IPS DF 19.7 (cell line): ENCODE results near the gene ADNP.
"Not testable (repeated sequence)": the region's sequence is repeated elsewhere in the genome, so short reads cannot be mapped to it uniquely, and the experiment has no call there.

ENCODE experiments used
- DNase-seq: peaks from one replicate; pipeline ENCODE4 v3.0.0-alpha.2; 2013; ENCODE audit warnings: low read depth, low spot score

ADNP gene

DNA sequence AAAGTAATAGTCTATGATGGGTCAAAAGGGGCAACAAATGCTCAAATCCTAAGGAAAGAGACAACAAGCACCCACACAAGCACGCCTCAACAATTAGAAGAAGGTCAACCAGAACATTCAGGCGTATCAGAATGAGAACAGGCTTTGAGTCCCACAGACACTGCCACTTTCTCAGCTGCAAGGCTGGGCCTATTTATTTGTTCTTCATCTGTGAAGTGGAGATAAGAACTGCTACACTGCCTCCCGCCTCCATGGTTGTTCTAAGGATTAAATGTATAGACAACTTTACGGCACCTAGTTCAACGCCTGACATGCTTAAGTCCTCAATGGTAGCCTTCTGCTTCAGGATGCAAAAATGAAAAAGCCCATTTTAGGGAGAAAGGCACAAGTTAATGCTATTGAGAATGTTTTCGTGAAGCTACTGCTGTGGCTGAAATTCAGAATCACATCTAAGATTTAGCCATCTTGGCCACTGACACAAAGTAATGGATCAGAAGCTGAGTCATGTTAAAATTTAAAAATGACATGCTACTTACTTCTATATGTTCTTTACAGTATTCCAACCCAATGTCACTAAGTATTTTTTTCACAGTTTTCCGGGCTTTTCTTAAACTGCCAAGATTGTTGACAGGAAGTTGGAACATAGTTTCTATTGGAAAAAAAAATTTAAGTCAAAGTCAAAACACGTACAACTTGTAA, 27.7 kb downstream of the ADNP start:
- no peak for DNase-seq

DNA sequence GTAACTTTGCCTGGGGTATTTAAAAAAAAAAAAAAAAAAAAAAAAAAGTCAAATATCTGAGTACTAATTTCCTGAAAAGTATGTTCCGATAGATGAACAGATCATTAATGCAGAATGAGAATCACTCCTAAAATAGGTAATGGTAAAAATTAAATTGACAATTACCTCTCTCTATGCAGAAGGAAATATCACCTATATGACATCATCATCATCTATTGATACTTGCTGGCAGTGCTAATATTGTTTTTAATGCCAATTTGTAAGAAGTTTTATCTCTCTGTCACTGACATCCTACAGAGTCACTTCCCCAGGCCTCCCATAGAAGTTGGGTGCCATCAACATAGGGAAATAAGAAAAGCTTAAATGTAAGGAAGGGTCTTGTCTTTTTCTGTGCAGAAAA, 29.9 kb downstream of the ADNP start:
- DNase-seq: no peak

DNA sequence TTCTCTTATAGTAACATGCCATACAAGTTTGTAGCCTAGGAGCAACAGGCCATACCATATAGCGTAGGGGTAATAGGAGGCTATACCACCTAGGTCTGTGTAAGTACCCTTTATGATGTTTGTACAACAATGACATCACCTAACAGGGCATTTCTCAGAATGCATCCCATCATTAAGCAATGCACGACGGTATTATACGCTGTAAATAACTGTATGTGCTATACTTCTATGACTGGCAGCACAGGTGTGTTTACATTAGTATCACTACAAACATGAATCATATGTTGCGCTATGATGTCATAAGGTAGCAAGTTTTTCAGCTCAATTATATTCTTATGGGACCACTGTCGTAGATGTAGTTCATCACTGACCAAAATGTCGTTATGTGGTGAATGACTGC, 31.0 kb downstream of the ADNP start:
- DNase-seq: no peak

DNA sequence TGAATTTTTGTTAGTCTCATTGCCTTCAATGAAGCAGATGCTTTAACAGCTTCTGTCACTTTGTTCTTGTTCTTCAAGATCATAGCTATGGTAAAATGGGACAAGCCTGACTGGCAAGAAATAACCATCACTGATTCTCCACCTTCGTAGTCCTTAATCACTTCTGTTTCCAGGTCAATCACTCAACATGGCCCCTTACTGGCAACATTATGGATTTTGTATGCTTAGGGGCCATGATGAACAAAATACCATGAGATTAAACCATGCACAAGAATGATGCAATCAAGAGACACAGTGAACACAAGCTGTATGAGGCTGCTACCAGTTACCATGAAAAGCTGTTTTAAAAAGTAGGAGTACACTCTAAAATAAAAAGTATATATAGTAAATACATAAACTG, 32.8 kb downstream of the ADNP start:
- no peak for DNase-seq

DNA sequence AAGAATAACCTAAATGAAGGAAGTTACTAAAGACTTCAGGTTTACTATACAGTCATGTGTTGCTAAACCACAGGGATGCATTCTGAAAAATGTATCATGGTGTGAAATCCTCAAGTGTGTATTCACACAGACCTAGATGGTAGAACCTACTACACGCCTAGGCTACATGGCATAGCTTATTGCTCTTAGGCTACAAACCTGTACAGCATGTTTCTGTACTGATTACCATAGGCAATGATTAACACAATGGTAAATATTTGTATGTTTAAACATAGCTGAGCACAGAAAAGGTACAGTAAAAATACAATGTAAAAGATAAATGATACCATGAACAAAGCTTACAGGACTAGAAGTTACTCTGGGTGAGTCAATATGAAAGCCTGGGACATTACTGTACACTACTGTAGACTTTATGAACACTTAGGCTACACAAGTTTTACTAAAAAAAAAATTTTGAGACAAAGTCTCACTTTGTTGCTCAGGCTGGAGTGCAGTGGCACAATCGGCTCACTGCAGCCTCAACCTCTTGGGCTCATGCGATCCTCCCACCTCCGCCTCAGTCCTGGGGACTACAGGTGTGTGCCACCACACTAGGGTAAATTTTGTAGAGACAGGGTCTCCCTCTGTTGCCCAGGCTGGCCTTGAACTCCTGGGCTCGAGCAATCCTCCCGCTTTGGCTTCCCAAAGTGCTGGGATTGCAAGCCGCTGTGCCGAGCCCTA, 36.0 kb downstream of the ADNP start:
- no peak for DNase-seq

DNA sequence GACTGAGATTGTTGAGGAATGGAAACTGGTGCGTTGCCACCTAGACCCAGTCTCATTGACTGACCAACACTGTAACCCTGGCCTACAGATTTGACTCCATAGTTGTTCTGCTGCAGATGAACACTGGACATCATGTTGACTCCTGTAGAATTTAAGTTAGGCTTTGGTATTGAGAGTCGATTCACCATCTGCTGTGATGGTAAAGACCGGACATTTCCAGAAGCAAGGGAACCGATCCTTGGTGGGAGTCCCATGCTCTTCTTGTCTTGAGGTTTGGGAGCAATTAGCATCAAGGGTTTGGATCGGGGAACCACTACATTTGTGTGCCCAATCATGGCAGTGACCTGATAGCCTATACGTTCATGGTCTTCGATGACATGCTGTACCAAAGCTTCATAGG, 37.6 kb downstream of the ADNP start:
- DNase-seq: no peak

DNA sequence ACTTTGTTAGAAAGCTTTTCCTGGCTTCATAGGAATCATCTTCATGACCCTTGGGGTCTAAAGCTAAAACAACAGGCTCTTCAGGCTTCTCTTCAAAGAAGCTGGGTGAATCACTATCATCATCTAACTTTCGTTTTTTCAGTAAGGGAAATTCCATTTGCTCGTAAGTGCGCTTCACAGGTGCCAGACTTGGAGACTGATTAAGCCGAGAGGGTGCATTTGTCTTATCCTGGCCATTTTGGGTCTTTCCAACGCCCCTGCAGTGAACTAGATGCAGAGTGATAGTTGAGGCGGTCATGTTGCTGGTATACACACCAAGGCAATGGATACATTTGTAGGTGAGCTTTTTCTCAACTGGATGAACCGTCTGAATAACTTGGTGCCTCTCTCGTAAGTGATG, 38.8 kb downstream of the ADNP start:
- DNase-seq: no peak

DNA sequence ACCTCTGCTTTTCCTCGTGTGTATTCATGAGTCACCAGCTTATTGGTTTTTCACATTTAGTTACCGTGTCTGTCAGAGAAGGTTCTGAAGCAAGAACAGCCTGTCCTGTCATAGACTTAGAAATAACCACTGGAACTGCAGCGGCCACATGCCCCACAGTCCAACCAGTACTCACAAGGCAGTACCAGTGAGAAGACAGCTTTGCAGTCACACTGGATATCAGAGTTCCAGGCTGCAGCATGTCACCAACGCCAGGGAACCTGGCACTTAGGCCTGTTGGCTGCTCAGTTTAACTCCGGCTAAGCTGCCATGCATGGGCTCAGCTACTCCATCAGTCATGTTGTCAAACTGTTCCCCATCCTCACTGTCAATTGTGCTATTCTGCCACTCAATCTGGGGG, 40.1 kb downstream of the ADNP start:
- no peak for DNase-seq

DNA sequence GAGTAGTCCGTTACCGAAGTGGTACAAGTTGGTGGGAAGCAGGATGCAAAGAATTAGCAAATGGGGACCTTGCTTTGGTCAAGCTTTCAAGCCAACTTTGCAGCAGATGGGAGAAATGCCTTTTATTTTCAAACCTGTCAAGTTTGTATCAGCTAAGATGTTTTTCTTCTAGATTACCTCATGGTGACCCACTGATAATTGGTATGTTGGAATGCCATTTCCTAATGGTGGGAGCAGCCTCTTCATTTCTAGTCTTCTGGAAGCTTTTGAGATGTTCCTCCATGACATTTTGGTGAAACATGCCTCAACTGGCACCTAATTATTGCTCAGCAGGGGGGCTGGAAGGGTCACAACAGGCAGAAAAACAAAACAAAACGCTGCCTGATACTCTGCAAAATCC, 43.7 kb downstream of the ADNP start:
- no peak for DNase-seq

DNA sequence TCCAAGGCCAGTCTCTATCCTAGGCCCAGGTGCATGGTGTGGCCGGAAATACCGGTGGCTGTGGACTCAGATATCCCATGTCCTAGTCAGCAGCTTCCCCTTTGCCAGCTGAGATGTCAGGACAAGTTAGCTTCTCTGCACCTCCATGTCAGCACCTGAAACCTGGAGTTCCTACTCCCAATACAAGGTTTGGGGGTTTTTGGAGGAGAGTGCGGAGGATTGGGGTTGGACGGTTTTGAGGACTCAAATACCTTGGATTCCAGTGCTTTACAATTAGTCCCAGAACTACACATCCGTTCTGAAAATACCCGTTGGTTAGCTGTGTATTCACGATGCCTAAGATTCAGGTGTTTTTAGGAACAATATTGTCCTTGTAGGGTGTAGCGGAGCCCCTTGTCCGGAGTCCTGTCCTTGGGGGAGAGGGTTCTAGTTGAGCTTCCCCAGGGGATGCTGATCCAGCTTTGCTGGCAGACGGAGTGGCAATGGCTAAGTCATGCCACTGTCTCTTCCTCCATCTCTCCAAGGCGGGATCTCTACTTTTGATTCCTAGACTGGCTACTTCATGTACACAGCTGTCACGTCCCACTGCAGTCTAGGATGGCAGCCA, 45.0 kb downstream of the ADNP start:
- DNase-seq: no peak

DNA sequence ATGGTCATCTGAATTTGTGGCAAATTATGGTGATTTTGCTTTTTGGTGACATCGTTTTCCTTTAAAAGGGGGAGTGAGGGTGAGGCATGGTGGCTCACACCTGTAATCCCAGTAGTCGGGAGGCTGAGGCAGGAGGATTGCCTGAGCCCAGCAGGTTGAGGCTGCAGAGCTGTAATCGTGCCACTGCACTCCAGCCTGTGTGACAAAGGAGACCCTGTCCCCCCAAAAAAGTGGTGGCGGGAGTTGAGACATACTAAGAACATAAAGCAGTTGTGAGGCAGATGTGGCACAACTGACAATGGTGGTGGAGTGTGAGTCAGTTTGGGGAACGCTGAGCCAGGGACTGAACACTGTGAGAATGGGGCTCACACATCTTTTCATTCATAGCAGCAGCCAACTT, 45.5 kb downstream of the ADNP start:
- no peak for DNase-seq

DNA sequence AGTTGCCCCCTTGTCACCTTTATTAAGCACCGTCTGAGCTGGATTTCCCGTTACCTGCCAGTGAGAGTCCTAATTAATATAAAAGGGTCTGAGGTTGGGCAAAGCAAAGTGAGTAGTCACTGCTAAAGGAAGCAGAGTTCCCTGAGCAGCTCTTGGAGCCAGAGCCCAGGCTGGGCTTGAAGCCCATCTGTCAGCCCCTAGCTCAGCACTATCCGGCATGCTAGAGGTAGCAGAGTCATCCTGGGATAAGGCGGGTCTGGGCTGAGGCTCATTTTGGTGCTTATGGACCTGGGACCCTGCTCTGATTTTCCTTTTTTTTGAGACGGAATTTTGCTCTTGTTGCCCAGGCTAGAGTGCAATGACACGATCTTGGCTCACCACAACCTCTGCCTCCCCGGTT, 46.2 kb downstream of the ADNP start:
- DNase-seq: no peak

DNA sequence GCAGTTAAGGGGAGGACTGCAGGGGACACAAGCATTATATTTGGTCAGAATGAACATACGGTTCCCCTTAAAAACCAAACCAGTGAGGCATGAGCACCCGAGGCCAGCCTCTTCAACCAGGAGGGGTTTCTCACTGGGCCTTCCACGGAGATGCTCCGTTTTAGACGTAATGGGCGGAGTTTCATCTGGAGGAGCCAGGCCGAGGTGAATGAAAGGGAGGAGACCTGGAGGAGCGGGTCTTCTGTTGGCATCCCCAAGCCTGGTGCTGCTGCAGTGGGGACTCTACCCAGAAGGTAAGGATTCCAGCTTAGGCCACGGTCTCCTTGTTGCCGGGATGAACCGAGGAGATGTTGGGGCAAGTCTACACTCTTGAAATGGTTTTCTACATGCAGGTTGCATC, 47.4 kb downstream of the ADNP start:
- DNase-seq: no peak

DNA sequence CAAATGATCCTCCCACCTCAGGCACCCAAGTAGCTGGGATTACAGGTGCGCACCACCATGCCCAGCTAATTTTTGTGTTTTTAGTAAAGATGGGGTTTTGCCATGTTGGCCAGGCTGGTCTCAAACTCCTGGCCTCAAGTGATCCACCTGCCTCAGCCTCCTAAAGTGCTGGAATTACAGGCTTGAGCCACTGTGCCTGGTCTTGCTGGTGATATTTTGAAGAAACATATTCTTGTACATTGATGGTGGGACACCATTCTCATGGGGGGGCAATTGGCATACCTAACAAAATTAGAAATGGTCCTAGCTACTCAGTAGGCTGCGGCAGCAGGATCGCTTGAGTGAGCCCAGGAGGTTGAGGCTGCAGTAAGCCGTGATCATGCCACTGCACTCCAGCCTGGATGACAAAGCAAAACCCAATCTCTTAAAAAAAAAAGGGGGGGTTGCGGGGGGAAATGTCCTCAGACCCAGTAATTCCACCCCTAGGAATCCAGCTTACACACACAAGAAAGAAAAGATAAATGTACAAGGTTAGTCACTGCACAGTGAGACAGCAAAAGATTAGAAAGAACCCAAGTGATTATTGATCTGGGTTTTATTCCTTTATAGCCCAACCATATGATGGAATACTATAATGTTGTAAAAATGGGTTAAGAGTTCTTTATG, 49.3 kb downstream of the ADNP start:
- not testable (repeated sequence) for DNase-seq

DNA sequence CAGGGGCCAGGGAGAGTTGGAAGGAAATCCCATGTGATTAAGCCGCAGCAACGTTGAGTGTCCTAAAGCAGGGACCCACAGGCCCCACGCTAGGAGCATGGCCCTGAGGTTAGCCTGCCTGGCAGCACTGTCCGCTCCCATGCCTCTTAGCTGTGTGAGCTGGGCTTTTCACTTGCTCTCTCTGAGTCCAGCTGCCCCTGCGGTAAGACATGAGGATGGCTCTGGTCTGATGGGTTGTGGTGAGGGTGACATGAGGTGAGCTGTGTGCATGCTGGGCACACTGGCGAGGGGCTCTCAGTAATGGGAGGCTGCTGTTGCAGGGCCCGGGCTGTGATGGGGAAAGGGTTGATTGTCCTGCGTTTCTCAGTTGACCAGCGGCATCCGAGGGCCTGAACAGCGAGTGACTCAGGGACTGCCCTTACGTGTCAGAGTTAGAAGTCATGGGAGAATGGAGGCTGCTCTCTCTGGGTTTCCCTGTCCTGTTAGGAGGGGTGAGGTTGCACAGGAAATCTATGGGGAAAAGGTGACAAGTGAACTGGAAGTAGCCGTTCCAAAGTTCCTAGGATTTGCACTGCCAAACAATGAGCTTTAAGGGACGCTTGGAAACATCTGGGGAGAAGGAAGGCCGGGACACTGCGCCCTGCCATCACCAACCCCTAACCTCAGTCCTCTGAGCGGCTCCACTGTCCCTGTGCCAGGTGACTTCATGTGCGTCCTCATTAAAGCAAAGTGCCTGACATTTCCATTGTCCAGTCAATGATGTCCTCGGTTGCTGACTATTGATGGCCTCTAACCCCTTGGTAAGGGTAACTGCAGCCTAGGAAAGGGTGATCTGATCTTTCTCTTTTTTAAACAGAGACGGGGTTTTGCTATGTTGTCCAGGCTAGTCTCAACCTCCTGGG, 51.3 kb downstream of the ADNP start:
- no peak for DNase-seq

DNA sequence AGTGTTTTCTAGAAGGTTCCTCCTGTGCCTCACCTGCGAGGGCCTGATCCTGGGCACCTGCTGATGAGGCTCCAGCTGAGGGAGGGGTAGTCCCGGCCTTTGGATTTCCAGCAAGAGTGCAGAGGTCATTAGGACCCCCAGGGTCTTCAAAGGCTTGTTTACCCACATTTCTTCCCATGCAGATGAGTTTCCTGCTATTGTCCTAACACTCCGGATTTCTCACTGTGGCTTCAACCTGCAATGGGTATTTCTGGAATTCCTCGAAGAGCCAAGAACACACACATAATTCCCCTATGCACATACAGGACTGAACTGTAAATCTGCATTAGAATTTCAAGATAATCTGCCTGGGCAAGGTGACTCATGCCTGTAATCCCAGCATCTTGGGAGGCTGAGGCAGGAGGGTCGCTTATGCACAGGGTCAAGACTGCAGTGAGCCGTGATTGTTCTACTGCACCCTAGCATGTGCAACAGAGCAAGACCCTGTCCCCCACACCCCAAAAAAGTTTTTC, 53.9 kb downstream of the ADNP start:
- DNase-seq: no peak

DNA sequence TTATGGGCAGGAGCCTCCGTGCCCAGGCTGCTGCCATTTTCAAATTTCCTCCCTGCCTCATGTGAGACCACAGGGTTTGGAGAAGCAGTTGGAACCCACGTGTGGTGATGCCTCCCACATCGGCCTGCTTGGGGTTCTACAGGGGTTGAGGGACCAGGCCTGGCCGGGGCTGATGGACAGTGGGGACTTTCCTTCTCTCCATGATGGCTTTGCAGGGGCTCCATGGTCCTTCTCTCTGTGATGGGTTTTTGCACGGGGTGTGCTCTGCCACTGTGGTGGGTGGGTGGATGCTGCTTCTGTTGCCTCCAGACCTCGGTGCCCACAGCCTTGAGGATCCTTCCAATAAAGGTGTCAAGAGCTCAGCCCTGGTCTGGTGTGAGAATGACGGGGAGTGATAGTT, 54.4 kb downstream of the ADNP start:
- no peak for DNase-seq

DNA sequence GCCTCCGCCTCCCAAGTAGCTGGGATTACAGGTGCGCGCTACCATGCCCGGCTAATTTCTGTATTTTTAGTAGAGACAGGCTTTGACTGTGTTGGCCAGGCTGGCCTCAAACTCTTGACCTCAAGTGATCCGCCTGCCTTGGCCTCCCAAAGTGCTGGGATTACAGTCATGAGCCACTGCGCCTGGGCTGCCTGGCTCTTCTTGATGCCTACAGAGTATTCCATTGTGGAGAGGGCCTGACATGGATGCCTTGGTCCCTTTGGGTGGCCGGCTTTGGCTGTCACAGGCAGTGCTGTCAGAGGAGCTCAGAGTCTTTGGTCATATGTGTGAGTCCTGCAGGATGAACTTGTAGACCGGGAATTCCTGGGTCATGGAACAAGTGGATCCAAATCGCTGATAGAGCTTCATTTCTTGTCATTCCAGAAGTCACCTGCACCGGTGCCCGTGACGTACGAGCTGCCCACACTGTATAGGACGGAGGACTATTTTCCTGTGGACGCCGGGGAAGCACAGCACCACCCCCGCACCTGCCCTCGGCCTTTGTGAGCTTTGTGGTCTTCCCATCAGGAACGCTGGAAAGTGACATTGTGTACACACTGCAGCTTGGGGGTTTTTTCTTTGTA, 55.1 kb downstream of the ADNP start:
- no peak for DNase-seq

DNA sequence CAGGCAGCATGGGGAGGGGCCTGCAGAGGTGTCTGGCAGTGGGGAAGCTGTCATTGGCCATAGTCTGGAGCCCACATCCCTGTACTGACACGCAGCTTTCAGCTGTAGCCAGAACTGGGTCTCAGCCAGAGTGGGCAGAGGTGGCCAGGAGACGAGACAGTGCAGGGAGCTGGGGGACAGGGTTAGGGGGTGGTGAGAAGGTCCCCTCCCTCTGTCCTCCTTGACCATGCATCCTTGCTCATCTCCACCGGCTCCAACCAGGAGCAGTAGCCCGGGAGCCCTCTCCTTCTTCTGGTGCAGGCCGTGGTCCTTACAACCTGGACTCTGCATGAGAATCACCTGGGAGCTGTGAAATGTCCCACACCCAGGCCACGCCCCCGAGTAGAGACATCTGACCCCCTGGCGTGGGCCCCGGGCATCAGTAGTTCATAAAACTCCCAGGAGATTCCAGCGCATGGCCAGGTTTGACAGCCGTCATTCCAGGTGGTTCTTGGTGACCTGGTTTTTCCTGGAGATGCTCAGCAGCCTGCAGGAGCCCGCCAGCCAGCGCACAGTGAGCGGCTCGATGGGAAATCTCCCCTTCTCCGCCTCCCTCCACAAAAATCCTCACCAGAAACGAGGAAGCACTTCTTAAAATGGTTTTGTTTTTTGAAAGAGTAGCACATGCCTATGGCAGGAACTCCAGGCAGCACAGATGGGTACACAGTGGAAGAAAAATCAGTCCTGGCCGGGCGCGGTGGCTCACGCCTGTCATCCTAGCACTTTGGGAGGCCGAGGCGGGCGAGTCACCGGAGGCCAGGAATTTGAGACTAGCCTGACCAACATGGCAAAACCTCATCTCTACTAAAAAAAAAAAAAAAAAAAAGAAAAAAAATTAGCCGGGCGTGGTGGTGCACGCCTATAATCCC, 56.2 kb downstream of the ADNP start:
- no peak for DNase-seq
